Neural progenitor cell (in vitro differentiated cells): ENCODE results near the gene CYP11A1.

Experiments used
- CTCF ChIP-seq: fragments of 200-600 bp; sonication (generic); IDR thresholded peaks from 2 replicates; pipeline ENCODE4 v1.5.1; 2017; ENCODE audit warnings: antibody characterized with exemption, mild to moderate bottlenecking
- EZH2 ChIP-seq: fragments of 200-600 bp; sonication (generic); IDR thresholded peaks from 2 replicates; pipeline ENCODE4 v1.6.1; 2017; ENCODE audit warnings: antibody characterized with exemption, mild to moderate bottlenecking, moderate library complexity

DNA sequence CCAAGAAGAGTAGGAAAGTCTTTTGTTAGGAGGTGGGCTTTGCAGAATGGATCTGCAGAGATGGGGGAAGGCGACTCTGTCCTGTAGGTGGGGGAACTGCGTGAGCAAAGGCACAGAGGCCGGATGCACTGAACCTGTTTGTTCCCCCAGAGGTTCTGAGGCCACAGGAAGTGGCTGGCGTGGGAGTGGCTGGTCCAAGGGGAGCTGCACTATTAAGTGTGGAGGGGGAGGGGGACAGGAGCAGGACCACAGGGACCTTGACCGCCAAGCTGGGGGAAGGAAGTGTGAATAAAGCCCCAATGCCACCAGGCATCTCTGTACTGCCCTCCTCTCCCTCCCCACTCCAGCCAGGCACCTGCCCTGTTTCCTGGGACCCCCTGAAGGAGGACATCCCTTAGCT is 51.8 kb downstream of the CYP11A1 start:
- TF ChIP-seq EZH2 (no peak), CTCF (no peak)
